Loucy (cell line): ENCODE data around the gene KIZ.

ENCODE experiments used
- CTCF ChIP-seq: fragments of 200-600 bp; sonication (generic); conservative IDR thresholded peaks from 2 replicates; pipeline ENCODE4 v1.5.1; 2014; ENCODE audit warnings: mild to moderate bottlenecking, antibody characterized with exemption, low read length
- EZH2phosphoT487 ChIP-seq: fragments of 200-600 bp; IDR thresholded peaks from 2 replicates; pipeline ENCODE4 v1.6.1; 2018; ENCODE audit warnings: antibody characterized with exemption, mild to moderate bottlenecking, moderate library complexity, borderline replicate concordance

GRCh38 chr20:21291026-21291425 is 165.1 kb downstream of the KIZ start:
- TF ChIP-seq CTCF, result no peak
- no peak for TF ChIP-seq EZH2phosphoT487
